H1 (cell line): ENCODE data around the gene HAT1. TPM values are rescaled to one million over a fixed set of nuclear protein-coding genes. Genes with fewer than 3 reads are reported as not detected.
A peak's percentile ranks its signal among the peaks of the same experiment; 100 is the strongest.

Source experiments
- ASH2L ChIP-seq: fragments of 200-600, 300-600 bp; sonication (generic); IDR thresholded peaks from one replicate; pipeline ENCODE4 v1.7.1; 2017; ENCODE audit warnings: low read length
- USF2 ChIP-seq: IDR thresholded peaks from 2 replicates; pipeline ENCODE4 v1.6.1; 2011; ENCODE audit warnings: low read length, improper control_type of control experiment
- polyA plus RNA-seq, 7 experiments: library from polyadenylated mRNA; depleted of rRNA in 3 of 7; stranded (reverse) in 5 of 7; unstranded in 2 of 7; fragments of >200 nt in 5 of 7; fragments of 200-250 nt in 2 of 7; gene quantifications; 1 replicate in 5 of 7; 2 replicates in 1 of 7; 4 replicates in 1 of 7; pipeline versions ENCODE4 v1.2.1 to v1.2.3, GENCODE V29; 2011 to 2013; ENCODE audit warnings: missing spikeins in 2 of 7, mixed read lengths in 2 of 7
- total RNA-seq: library from RNA; stranded (reverse); fragmentation: NEBNext Ultra II Directional; extraction: Animal tissue kit (Norgen Biotek cat#: 25700); gene quantifications from 2 replicates; pipeline ENCODE4 v1.2.1, GENCODE V29; 2021
- TF ChIP-seq, protein P1 (sequence below): IDR thresholded peaks from 2 replicates; pipeline ENCODE4 v1.6.1; 2011; ENCODE audit warnings: low read depth, mild to moderate bottlenecking, low read length; ENCODE audit not compliant: insufficient read depth
- TF ChIP-seq, protein P2 (sequence below), 3 experiments: IDR thresholded peaks; 1 replicate in 2 of 3; 2 replicates in 1 of 3; pipeline versions ENCODE4 v1.5.1 to v1.6.1; 2011; ENCODE audit warnings: low read length in 3 of 3, mild to moderate bottlenecking in 3 of 3, inconsistent platforms in 2 of 3, low read depth in 1 of 3, moderate library complexity in 1 of 3; ENCODE audit not compliant: insufficient read depth in 1 of 3; ENCODE audit errors: control extremely low read depth in 1 of 3

The HAT1 gene
- total and polyA plus RNA-seq, 2 of the 8 experiments (the other 6 are each of a cell fraction or from before 2014, with no cell fraction given): 44.6 to 74.2 TPM

- TF ChIP-seq, protein P1, sequence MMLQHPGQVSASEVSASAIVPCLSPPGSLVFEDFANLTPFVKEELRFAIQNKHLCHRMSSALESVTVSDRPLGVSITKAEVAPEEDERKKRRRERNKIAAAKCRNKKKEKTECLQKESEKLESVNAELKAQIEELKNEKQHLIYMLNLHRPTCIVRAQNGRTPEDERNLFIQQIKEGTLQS: peak; percentile 49; the same call in 1 of the 2 replicates
- TF ChIP-seq ASH2L (peak; percentile 95), USF2 (peak; percentile 95)
- TF ChIP-seq, protein P2, sequence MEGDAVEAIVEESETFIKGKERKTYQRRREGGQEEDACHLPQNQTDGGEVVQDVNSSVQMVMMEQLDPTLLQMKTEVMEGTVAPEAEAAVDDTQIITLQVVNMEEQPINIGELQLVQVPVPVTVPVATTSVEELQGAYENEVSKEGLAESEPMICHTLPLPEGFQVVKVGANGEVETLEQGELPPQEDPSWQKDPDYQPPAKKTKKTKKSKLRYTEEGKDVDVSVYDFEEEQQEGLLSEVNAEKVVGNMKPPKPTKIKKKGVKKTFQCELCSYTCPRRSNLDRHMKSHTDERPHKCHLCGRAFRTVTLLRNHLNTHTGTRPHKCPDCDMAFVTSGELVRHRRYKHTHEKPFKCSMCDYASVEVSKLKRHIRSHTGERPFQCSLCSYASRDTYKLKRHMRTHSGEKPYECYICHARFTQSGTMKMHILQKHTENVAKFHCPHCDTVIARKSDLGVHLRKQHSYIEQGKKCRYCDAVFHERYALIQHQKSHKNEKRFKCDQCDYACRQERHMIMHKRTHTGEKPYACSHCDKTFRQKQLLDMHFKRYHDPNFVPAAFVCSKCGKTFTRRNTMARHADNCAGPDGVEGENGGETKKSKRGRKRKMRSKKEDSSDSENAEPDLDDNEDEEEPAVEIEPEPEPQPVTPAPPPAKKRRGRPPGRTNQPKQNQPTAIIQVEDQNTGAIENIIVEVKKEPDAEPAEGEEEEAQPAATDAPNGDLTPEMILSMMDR (IDR thresholded peaks at IDR 0.05; ENCODE audit: control extremely low read depth in 1 of 3, insufficient read depth in 1 of 3, low read depth in 1 of 3, low read length in 3 of 3): peak in 1 of 3 experiments; percentile 15; a peak in 1 of 4 replicates
These were observed 77.6 kb downstream of the HAT1 start, which contains the start of gene METAP1D (continued) for GRCh38 chr2:171999604-172000469.
